H9 (cell line): ENCODE data around the gene OR8H1. TPM values are rescaled to one million over a fixed set of nuclear protein-coding genes. Genes with fewer than 3 reads are reported as not detected.

ENCODE experiments used
- DNase-seq: peaks from one replicate; pipeline ENCODE4 v3.0.0-alpha.2; 2017
- H2AFZ ChIP-seq: one replicate; pipeline ENCODE4 v1.6.1; 2013; ENCODE audit warnings: mild to moderate bottlenecking, low read length, control low read depth, moderate library complexity
- H2AK5ac ChIP-seq: 2 replicates; pipeline ENCODE4 v1.6.1; 2013; ENCODE audit warnings: low read length, control low read depth, mixed read lengths; ENCODE audit not compliant: insufficient read length
- H2BK120ac ChIP-seq: one replicate; pipeline ENCODE4 v1.6.1; 2013; ENCODE audit warnings: low read depth, mild to moderate bottlenecking, low read length, control low read depth, inconsistent platforms; ENCODE audit not compliant: poor library complexity, severe bottlenecking
- H2BK12ac ChIP-seq: 2 replicates; pipeline ENCODE4 v1.6.1; 2013; ENCODE audit warnings: low read length, control low read depth, mixed read lengths, low read depth; ENCODE audit not compliant: insufficient read length
- H2BK15ac ChIP-seq: 2 replicates; pipeline ENCODE4 v1.6.1; 2013; ENCODE audit warnings: low read depth, low read length, control low read depth
- H2BK20ac ChIP-seq: one replicate; pipeline ENCODE4 v1.6.1; 2013; ENCODE audit warnings: low read depth, mild to moderate bottlenecking, low read length, control low read depth, inconsistent platforms; ENCODE audit not compliant: poor library complexity, severe bottlenecking
- H2BK5ac ChIP-seq: 2 replicates; pipeline ENCODE4 v1.6.1; 2013; ENCODE audit warnings: low read length, control low read depth, mixed read lengths; ENCODE audit not compliant: insufficient read length
- H3K14ac ChIP-seq: 2 replicates; pipeline ENCODE4 v1.6.1; 2013; ENCODE audit warnings: low read length, control low read depth; ENCODE audit not compliant: insufficient read depth
- H3K18ac ChIP-seq: 2 replicates; pipeline ENCODE4 v1.6.1; 2013; ENCODE audit warnings: low read depth, mild to moderate bottlenecking, mixed read lengths, low read length, control low read depth; ENCODE audit not compliant: insufficient read length
- H3K23ac ChIP-seq: 2 replicates; pipeline ENCODE4 v1.6.1; 2013; ENCODE audit warnings: low read length, control low read depth, mixed read lengths, low read depth; ENCODE audit not compliant: insufficient read length
- H3K23me2 ChIP-seq: 2 replicates; pipeline ENCODE4 v1.6.1; 2013; ENCODE audit warnings: low read depth, mild to moderate bottlenecking, mixed read lengths, low read length, control low read depth; ENCODE audit not compliant: insufficient read length, poor library complexity, severe bottlenecking
- H3K27ac ChIP-seq: 2 replicates; pipeline ENCODE4 v1.5.1; 2013; ENCODE audit warnings: low read length, control low read depth, mixed read lengths, low read depth; ENCODE audit not compliant: insufficient read length
- H3K27me3 ChIP-seq: 2 replicates; pipeline ENCODE4 v1.6.1; 2013; ENCODE audit warnings: low read length, control low read depth, inconsistent platforms; ENCODE audit not compliant: insufficient read depth
- H3K4ac ChIP-seq: 2 replicates; pipeline ENCODE4 v1.6.1; 2013; ENCODE audit warnings: low read depth, mild to moderate bottlenecking, control low read depth, inconsistent platforms, low read length, moderate library complexity
- H3K4me1 ChIP-seq: 2 replicates; pipeline ENCODE4 v1.6.1; 2013; ENCODE audit warnings: low read length, control low read depth, inconsistent platforms; ENCODE audit not compliant: insufficient read depth
- H3K4me2 ChIP-seq: 2 replicates; pipeline ENCODE4 v1.6.1; 2013; ENCODE audit warnings: low read length, control low read depth, mixed read lengths; ENCODE audit not compliant: insufficient read length, insufficient read depth
- H3K56ac ChIP-seq: 2 replicates; pipeline ENCODE4 v1.6.1; 2013; ENCODE audit warnings: low read depth, mild to moderate bottlenecking, mixed read lengths, low read length, control low read depth; ENCODE audit not compliant: insufficient read length
- H3K79me1 ChIP-seq: 2 replicates; pipeline ENCODE4 v1.6.1; 2013; ENCODE audit warnings: low read depth, mild to moderate bottlenecking, moderate library complexity, low read length, control low read depth, inconsistent platforms; ENCODE audit not compliant: insufficient read depth, poor library complexity, severe bottlenecking
- H3K79me2 ChIP-seq: 2 replicates; pipeline ENCODE4 v1.6.1; 2013; ENCODE audit warnings: low read length, control low read depth, inconsistent platforms; ENCODE audit not compliant: insufficient read depth
- H3K9ac ChIP-seq: 2 replicates; pipeline ENCODE4 v1.6.1; 2013; ENCODE audit warnings: low read length, control low read depth, mixed read lengths; ENCODE audit not compliant: insufficient read length; ENCODE audit errors: extremely low read depth
- H3K9me3 ChIP-seq: one replicate; pipeline ENCODE4 v1.6.1; 2013; ENCODE audit warnings: low read depth, low read length, inconsistent platforms; ENCODE audit not compliant: control insufficient read depth
- H3T11ph ChIP-seq: one replicate; pipeline ENCODE4 v1.6.1; 2013; ENCODE audit warnings: mild to moderate bottlenecking, low read length, control low read depth, inconsistent platforms
- H4K20me1 ChIP-seq: one replicate; pipeline ENCODE4 v1.6.1; 2013; ENCODE audit not compliant: control insufficient read depth, insufficient read length, insufficient read depth
- H4K5ac ChIP-seq: 2 replicates; pipeline ENCODE4 v1.6.1; 2013; ENCODE audit warnings: low read depth, mild to moderate bottlenecking, mixed read lengths, low read length, control low read depth; ENCODE audit not compliant: insufficient read length
- H4K8ac ChIP-seq: replicated peaks from 2 replicates; pipeline ENCODE4 v1.6.1; 2013; ENCODE audit warnings: low read length, control low read depth, mixed read lengths, low read depth; ENCODE audit not compliant: insufficient read length
- H4K91ac ChIP-seq: 2 replicates; pipeline ENCODE4 v1.6.1; 2013; ENCODE audit warnings: low read depth, mild to moderate bottlenecking, moderate library complexity, mixed read lengths, low read length, control low read depth; ENCODE audit not compliant: insufficient read length
- H3K27ac Mint-ChIP-seq, 3 experiments: 2 replicates in 2 of 3; 3 replicates in 1 of 3; pipeline ENCODE4 v1.8.0; 2020 to 2021; ENCODE audit warnings: mixed read lengths in 3 of 3, mild to moderate bottlenecking in 1 of 3, moderate library complexity in 1 of 3
- H3K27me3 Mint-ChIP-seq: 2 replicates; pipeline ENCODE4 v1.8.0; 2021; ENCODE audit warnings: low read depth, mild to moderate bottlenecking, moderate library complexity, mixed read lengths
- H3K36me3 Mint-ChIP-seq, 3 experiments: 2 replicates in 2 of 3; 3 replicates in 1 of 3; pipeline ENCODE4 v1.8.0; 2020 to 2021; ENCODE audit warnings: low read depth in 3 of 3, mixed read lengths in 3 of 3; ENCODE audit not compliant: insufficient read depth in 1 of 3
- H3K4me1 Mint-ChIP-seq, 2 experiments: 2 replicates each; pipeline ENCODE4 v1.8.0; 2020; ENCODE audit warnings: mixed read lengths in 2 of 2
- H3K4me3 Mint-ChIP-seq, 2 experiments: 2 replicates in 1 of 2; 3 replicates in 1 of 2; pipeline ENCODE4 v1.8.0; 2020 to 2021; ENCODE audit warnings: mild to moderate bottlenecking in 2 of 2, mixed read lengths in 2 of 2, moderate library complexity in 1 of 2
- H3K9me3 Mint-ChIP-seq, 2 experiments: 2 replicates in 1 of 2; 3 replicates in 1 of 2; pipeline ENCODE4 v1.8.0; 2020; ENCODE audit warnings: mild to moderate bottlenecking in 2 of 2, mixed read lengths in 2 of 2, moderate library complexity in 1 of 2
- CTCF ChIP-seq: fragments of 200-600 bp; sonication (generic); conservative IDR thresholded peaks from 3 replicates; pipeline ENCODE4 v1.8.0; 2021; ENCODE audit warnings: antibody characterized with exemption, mild to moderate bottlenecking
- total RNA-seq: library from RNA; stranded (reverse); gene quantifications from 2 replicates; pipeline ENCODE4 v1.2.1, GENCODE V29; 2021

The OR8H1 gene
- total RNA-seq, 1 experiment from 2014 or later, result not detected

- H2AFZ ChIP-seq, result no peak within 1 kb of the TSS
- H2AK5ac ChIP-seq, result no peak within 1 kb of the TSS
- H3K27me3 ChIP-seq, result no peaks in the 10 kb centered on the region
- H3K79me1 ChIP-seq, result no peaks in the 10 kb centered on the region
- no peaks in the 10 kb centered on the region for H3K4me1 ChIP-seq
- no peaks in the 10 kb centered on the region for H3K23me2 ChIP-seq
- DNase-seq, result no peak
- no peaks in the 10 kb centered on the region for H4K20me1 ChIP-seq
- Mint-ChIP-seq H3K36me3 (no peaks in the 10 kb centered on the region), H3K27ac (no peak within 1 kb of the TSS), H3K4me1 (no peaks in the 10 kb centered on the region), H3K4me3 (no peak within 1 kb of the TSS), H3K9me3 (peaks cover 0 to 13% of the 10 kb centered on the region in 2 experiments; a peak in 4 of 5 replicates), H3K27me3 (no peaks in the 10 kb centered on the region)
- no peak within 1 kb of the TSS for H3K4ac ChIP-seq
- no peak within 1 kb of the TSS for H4K5ac ChIP-seq
- H3K18ac ChIP-seq, result no peak within 1 kb of the TSS
- no peak within 1 kb of the TSS for H4K91ac ChIP-seq
- no peak within 1 kb of the TSS for H3K23ac ChIP-seq
- TF ChIP-seq CTCF, result no peak
- no peak within 1 kb of the TSS for H3K4me2 ChIP-seq
- H3K9me3 ChIP-seq, result peaks cover 11% of the 10 kb centered on the region
- no peak within 1 kb of the TSS for H2BK15ac ChIP-seq
- no peak within 1 kb of the TSS for H2BK120ac ChIP-seq
- H3K27ac ChIP-seq, result no peak within 1 kb of the TSS
- no peak within 1 kb of the TSS for H3T11ph ChIP-seq
- no peak within 1 kb of the TSS for H2BK20ac ChIP-seq
- H3K9ac ChIP-seq, result no peak within 1 kb of the TSS
- no peak within 1 kb of the TSS for H3K56ac ChIP-seq
- H3K79me2 ChIP-seq, result no peaks in the 10 kb centered on the region
- no peak within 1 kb of the TSS for H2BK5ac ChIP-seq
- no peak within 1 kb of the TSS for H3K14ac ChIP-seq
- H4K8ac ChIP-seq, result no peak within 1 kb of the TSS
- no peak within 1 kb of the TSS for H2BK12ac ChIP-seq
Observed at GRCh38 chr11:56314844-56315243, 22.8 kb upstream of the OR8H1 start, which contains the start of gene OR8K3. Gene OR8K3, plus strand, starts transcription at chr11:56315144. Its CDS starts 3,163 bp downstream, at chr11:56318307.
